GM19324 (cell line): ENCODE results near the gene ZSCAN1.

ENCODE experiments used
- ATAC-seq: cut with Tn5 transposase; IDR thresholded peaks from one replicate; pipeline ENCODE4 v1.9.1; 2021; ENCODE audit warnings: mild to moderate bottlenecking, moderate library complexity; ENCODE audit not compliant: unreplicated experiment, low FRiP score

Gene ZSCAN1

DNA sequence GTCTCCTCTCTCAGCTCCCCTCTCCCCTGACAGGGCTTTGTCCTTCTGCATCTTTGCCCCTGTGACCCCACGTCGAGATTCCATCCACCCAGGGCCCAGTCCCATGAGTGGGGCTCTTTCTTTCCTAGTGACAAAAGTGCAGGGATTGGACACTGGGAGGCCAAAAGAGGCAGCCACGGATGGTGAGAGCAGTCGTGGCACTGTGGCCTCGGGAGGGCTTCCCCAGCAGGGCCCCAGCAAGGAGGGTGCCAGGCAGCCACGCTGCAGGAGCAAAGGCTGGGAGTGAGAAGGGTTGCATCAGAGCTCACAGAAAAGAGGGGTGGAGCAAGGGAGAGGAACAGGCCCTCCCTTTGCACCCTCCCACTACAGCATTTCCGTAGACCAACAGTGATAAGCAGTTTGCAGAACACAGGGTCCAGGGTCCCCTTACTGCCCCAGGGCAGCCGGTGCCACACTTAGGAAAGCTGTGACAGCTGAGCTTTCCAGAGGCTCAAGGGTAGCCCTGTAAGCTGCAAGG lies 4.9 kb downstream of the ZSCAN1 start:
- no peak for ATAC-seq

DNA sequence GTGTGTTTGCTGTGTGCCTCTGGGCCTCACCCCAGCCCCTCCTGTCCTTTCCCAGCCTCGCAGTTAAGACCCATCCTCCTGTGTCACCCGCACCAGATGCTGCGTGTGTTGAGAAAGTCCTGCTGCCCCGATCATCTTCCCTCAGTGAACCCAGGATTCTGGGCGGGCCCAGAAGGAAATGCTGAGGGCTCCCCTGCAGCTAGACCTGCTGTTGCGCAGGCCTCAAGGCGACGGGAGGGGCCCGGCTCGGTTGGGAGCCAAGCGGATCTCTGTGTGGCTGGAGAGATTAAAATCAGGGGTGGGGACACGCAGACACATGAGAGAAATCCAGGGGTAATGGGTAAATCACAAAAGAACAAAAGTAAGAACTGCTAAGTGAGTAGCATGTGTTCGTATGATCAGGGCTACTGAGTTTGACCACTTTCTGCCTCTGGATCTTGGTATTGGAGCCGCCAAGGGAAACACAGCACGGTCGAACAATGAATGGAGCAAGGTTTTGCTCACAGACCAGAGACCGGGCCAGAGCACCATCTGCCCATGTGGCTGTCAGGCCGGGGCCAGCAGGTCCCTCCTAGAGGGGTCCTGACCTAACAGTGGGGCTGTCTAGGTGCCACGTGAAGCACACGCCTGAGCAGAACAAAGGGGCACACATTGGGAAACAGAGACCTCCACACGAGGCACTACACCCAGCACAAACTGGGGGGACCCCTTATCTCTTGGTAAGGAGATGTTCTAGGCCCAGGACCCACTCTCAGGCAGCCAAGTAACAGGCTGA lies 7.1 kb downstream of the ZSCAN1 start:
- no peak for ATAC-seq

DNA sequence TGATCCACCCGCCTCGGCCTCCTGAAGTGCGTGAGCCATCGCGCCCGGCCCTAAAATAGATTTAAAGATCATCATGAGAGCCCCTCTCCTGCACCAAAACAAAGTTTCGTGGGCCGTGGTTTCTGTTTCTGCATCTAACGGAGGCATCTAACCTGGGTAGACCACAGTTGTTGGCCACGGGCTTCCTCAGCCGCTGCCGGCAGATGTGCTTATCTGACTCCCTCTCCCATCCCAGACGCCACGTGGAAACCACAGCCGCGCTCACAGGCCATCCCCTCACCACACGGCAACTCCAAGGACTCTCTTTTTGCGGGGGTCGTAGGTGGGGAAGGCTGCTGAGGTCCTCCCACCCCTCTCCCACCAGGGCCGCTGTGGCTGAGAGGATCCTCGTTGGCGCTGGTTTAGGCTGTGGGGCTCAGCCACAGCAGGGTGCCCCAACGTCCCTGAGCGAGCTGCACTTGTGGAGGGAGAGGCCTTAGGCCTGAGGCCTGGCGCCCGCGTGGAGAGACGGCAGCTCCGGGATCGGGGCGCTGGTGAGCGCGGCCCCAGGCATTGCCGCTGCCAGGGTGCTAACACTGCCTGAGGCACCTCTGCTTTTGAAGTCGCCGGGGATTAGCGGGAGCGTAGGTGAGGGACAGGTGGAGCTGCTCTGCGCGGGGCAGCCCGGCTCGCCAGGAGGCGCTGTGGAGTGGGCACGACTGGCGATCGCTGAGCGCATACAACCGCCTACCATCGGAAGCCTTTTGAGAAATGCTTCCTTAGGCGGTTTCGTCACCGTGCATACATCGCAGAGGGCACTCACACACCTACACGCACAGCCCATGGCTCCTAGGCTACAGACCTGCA lies 8.9 kb downstream of the ZSCAN1 start:
- ATAC-seq, result no peak

DNA sequence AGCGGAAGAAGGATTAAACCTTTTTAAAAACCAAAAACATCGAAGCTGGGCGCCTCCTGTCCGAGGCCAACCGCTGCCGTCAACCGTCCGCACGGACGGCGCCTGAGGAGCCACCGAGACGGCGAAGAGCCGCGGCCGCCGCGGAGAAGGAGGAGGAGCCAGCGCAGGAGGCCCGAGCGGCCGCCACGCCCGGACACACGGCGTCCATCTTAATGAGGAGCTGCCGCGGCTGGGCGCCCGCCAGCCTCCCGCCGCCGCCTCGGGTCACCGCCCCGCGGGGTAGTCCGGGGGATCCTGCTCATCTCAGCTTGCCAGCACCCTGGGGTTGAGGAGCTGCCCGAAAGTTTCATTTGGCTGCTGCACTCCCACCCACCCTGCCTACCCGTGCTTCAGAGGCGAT lies 10.6 kb downstream of the ZSCAN1 start:
- ATAC-seq, result no peak

DNA sequence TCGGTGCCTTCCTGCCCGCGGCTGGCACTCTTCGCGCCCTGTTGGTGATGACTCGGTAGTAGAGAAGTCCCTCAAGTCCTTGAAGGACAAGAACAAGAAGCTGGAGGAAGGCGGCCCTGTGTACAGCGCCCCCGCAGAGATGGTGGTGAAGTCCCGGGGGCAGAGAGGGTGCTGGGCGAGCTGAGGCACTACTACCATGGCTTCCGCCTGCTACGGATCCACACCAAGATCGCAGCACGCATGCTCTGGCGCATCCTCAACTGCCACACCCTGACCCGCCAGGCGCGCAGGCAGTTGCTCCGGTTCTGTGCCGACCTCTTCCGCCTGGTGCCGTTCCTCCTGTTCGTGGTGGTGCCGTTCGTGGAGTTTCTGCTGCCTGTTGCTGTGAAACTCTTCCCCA lies 11.1 kb downstream of the ZSCAN1 start:
- ATAC-seq, result no peak

DNA sequence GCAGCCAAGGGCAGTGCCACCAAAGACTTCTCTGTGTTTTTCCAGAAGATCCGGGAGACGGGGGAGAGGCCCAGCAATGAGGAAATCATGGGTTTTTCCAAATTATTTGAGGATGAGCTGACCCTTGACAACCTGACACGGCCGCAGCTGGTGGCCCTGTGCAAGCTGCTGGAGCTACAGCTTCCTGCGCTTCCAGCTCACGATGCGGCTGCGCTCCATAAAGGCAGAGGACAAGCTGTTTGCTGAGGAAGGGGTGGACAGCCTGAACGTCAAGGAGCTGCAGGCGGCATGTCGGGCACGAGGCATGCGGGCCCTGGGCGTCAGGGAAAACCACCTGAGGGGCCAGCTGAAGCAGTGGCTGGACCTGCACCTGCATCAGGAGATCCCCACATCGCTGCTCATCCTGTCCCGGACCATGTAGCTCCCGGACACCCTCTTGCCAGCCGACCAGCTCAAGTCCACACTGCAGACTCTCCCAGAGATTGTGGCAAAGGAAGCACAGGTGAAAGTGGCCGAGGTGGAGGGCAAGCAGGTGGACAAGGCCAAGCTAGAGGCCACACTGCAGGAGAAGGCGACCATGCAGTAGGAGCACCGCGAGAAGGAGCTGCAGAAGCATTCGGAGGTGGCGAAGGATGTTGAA lies 11.7 kb downstream of the ZSCAN1 start:
- no peak for ATAC-seq

DNA sequence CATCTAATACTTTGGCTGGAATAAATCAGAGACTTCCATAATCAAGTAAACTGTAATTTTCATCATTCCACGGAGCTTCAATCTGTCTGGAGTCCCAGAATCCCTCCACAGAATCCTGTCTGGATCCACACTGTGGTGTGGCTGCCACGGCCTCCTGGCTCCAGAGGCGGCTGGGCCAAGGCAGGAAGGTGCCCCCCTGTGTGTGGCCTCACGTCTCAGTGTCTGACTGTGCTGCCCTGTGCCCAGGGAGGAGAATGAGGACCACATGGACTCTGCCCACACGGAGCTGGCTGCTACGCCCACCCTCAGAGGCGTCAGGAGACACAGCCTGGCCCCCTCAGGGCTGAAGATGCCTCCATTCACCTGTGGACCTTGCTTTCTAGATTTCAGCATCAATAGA lies 13.0 kb downstream of the ZSCAN1 start:
- ATAC-seq, result no peak

DNA sequence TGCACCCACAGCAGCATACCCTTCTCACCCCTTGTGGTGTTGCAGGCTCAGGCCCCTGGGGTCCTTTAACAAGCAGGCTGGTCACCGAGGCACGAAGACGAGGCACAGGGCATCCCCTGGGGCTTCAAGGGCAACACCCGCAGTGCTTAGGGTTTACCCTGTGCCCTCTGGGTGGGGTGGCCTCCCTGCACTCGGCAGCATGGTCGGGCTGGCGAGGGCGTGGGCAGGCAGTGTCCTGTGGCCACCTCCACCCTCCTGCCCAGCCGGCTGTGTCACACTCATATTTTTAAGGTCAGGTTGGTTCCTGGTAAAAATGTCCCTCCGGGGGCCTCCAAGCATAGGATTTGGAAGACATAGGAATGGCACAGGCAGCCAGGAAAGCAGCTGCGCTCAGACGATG lies 13.8 kb downstream of the ZSCAN1 start:
- ATAC-seq, result no peak

DNA sequence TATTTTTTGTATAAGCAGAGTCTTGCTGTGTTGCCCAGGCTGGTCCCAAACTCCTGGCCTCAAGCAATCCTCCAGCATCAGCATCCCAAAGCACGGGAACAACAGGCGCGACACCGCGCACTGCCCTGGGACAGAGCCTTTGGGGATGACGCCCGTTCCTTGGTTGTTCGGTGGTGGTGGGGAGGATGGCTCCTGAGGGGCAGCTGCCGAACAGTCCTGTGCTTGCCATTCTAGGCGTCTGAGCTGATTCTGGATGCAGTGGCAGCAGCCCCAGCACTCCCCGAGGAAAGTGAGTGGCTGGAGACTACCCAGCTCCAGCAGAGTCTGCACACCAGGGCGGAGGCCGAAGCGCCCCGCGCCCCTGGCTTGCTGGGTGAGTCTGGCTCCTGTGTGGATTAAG lies 18.4 kb downstream of the ZSCAN1 start:
- no peak for ATAC-seq

DNA sequence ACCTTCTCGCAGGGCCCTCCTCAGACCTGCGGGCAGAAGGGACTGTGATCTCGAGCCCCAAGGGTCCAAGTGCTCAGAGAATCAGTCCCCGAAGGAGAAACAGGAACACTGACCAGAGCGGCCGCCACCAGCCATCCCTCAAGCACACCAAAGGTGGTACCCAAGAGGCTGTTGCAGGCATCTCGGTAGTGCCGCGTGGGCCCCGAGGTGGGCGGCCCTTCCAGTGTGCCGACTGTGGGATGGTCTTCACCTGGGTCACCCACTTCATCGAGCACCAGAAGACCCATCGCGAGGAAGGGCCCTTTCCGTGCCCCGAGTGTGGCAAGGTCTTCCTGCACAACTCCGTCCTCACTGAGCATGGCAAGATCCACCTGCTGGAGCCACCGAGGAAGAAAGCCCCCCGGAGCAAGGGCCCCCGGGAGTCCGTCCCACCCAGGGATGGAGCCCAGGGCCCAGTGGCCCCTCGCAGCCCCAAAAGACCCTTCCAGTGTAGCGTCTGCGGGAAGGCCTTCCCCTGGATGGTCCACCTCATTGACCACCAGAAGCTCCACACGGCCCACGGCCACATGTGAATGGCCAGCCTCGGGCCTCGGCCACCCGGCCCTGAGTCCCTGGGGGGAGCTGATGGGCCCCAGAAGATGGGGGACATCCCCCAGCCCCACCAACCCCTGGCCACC lies 19.8 kb downstream of the ZSCAN1 start:
- no peak for ATAC-seq

DNA sequence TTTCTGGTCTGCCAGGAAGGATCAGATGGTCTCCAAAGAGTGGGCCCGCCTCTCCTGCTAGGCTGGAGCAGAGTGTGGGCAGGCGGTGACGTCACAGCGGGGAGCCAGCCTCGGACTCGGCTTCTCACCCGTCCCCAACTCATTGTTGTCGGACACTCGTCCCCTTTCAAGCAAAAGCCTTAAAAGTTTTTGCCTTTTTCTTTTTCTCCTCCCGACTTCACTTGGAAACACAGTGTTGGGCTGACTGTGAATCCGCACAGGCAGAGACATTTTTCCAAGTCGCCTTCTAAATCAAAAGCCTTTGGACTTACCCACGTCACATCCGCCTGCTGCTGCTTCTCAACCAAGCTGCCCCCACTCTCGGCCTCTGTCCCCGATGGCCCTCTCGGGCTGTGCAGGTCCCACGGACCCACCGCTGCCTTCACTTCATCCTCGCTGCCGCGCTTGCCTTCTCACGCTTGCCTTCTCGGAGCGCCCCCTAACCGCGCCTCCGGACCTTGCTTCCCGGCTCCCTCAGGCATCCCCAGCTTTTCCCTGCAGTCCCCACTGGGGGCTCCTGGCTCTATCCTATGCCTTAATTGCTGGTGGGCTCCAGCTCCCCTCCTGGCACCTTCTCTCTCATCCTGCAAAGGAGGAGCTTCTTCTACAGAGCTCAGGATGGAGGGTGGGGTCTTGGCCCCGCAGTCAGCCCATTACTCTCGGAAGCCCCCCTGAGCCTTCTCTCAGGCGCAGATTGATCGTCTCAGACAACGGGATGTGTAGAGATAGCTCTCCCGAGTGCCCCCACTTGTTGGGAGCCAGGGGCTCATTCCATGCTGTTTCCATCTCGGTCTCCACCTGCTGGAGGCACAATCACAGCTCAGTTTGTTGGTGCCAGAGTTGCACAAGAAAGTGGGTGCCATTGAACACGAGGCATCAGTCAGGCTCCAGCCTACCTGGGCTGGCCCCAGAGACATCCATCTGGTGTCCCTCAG lies 21.4 kb downstream of the ZSCAN1 start:
- ATAC-seq, result no peak

DNA sequence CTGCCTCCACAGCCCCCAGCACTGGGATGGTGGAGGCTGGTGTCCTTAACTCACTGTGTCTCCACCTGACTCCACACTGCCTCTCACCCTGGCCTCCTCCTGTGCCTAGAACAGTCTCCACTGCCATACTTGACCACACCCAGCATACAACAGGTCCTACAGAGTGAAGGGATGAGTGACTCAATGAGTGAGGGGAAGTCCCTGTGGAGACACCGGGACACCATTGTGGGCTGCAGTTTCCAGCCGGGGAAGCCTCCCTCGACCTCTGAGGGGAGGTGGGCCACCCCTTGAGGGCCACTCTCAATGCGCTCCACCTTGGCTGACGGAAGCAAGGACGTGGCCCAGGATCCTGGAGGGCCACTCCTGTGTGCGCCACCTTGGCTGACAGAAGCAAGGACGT lies 22.4 kb downstream of the ZSCAN1 start:
- ATAC-seq, result no peak

DNA sequence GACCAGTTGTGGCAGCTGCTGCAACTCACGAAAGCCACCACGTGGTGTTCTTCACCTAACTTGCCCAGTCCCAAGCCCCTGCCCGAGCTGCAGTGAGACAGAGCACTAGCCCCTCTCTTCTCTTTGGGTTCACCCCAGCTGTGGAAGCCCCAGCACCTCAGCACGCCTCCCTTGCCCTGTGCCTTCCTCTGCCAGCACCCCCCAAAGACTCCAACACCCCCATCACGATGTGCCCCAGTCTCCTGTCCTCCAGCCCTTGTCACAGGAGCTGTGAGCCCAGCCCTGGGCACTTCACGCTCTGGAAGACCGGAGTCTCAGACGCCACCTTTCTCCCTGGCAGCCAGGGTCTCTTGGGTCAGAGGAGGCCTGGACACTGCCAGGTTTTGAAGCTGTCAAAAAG lies 23.0 kb downstream of the ZSCAN1 start:
- no peak for ATAC-seq

DNA sequence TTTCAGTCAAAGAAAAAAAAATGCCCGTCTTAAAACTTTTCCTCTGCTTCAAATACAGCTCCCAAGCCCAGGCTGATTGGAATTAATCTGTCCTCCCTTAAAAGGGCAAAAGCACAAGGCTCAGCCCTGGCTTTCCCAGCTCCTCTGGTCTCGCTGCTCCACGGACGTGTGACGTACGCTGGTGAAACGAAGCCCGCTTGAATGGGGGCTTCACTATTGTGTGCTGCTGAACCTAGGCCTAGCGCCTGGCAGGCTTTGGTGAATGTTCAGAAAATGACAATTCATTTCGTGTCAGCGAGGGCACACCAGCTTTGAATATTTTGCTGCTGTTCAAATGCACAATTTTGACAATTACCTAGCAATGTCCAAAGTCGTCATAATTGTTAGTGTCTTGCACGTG lies 24.6 kb downstream of the ZSCAN1 start:
- ATAC-seq, result no peak

DNA sequence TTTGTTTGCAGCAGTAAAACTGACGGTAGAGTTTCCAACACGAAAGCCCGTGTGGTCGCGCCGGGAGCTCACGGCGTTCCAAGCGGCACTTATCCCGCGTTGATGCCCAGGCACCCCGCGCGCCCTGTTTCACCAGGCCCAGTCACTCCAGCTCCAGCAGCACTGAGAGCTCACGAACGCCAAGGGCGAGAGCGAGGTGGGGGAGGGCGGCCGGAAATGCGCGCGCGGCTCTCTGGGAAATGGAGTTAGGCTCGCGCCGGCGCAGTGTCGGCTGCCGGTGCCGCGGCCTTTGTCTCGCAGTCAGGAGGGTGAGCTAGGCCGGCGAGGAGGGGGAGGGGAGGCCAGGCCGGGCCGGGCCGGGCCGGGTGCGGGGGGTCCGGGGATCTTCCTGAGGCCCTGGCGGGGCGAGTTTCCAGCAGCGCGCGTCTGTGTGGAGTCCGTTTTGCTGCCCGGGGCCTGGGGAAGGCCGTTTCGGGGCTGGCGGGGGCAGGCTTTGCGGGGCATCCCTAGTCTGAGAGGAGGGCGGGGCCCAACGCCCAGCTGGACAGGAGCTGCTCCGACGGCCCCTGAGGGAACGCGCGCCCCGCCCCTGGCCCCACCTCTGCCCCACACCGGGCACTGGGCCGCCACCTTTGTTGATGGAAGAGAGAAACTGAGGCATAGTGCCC lies 25.3 kb downstream of the ZSCAN1 start, which contains the start of gene ZNF135:
Gene ZNF135 (plus strand): TSS at position 280 of the 668 bp plus-strand sequence. CDS start 721 bp downstream, outside the sequence.
- no peak for ATAC-seq

DNA sequence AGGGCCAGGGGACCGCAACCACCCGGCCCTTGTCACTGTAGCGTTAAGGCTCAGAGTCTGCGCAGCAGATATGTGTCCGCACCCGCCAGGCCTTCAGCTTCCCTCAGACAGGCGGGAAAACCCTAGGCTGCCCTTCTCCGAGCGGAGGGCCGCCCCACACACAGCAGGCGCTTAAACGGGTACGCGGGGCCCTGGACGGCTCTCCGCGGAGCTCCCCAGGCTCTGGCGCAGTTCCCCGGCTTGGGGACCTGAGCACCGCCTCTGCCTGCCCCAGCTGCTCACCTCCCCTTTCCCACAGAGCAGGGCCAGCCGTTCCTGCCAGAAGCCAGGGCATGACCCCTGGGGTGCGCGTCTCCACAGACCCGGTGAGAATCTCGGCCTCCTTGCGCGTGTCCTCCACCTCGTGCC lies 25.9 kb downstream of the ZSCAN1 start:
- no peak for ATAC-seq

DNA sequence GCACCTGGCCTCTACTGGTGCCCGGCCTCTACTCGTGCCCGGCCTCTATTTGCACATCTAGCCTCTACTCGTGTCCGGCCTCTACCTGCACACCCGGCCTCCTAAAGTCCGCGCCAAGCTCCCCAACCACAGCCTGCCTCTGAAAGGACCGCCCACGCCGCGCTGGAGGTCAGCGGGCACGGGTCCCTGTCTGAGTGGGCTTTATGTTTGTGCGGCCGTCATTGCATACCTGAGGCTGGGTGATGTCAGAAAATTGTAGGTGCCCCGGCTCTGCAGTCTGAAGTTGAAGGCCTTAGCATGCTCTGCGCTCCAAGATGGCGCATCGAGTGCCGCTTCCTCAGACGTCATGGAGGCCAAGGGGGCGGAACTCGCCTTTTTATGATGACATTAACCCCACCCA lies 26.4 kb downstream of the ZSCAN1 start:
- ATAC-seq, result no peak

DNA sequence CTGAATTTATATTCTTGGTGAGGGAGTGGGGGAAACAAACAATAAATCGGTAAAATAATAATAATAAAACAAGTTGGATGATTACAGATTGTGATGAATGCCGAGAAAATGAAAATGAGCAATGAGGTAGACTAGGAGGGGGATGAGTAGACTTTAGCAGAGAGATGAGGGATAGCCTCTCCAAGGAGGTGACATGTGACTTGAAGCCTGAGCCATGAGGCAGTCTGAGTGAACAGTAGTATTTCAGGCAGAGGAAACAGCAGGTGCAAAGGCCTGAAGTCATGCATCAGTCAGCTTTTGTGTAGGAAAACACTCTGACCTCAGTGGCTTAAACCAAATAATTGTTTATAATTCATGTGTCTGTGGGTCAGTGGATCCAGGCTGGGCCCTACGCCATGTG lies 29.9 kb downstream of the ZSCAN1 start:
- no peak for ATAC-seq
